Epithelial cell of proximal tubule (primary cell): ENCODE measurements around the gene ZSCAN5C. TPM values are rescaled to one million over a fixed set of nuclear protein-coding genes. Genes with fewer than 3 reads are reported as not detected.

Experiments
- DNase-seq: peaks from one replicate; pipeline ENCODE4 v3.0.0-alpha.2; 2011; ENCODE audit warnings: low read depth
- H3K4me3 ChIP-seq: 2 replicates; pipeline ENCODE4 v1.5.1; 2011; ENCODE audit warnings: low read depth, mild to moderate bottlenecking, low read length
- total RNA-seq: library from RNA; depleted of rRNA; stranded (reverse); fragments of >200 nt; gene quantifications from 2 replicates; pipeline ENCODE4 v1.2.3, GENCODE V29; 2015
- TF ChIP-seq, protein P1 (sequence below): conservative IDR thresholded peaks from 2 replicates; pipeline ENCODE4 v1.5.1; 2012; ENCODE audit warnings: low read depth, mild to moderate bottlenecking, low read length

ZSCAN5C gene
- total RNA-seq, 1 donor from 2014 or later, result not detected

GRCh38 chr19:56252699-56253422, 50.8 kb downstream of the ZSCAN5C start:
- H3K4me3 ChIP-seq, result no peak overlapping the region
- DNase-seq, result peak; percentile 2
- TF ChIP-seq, protein P1, sequence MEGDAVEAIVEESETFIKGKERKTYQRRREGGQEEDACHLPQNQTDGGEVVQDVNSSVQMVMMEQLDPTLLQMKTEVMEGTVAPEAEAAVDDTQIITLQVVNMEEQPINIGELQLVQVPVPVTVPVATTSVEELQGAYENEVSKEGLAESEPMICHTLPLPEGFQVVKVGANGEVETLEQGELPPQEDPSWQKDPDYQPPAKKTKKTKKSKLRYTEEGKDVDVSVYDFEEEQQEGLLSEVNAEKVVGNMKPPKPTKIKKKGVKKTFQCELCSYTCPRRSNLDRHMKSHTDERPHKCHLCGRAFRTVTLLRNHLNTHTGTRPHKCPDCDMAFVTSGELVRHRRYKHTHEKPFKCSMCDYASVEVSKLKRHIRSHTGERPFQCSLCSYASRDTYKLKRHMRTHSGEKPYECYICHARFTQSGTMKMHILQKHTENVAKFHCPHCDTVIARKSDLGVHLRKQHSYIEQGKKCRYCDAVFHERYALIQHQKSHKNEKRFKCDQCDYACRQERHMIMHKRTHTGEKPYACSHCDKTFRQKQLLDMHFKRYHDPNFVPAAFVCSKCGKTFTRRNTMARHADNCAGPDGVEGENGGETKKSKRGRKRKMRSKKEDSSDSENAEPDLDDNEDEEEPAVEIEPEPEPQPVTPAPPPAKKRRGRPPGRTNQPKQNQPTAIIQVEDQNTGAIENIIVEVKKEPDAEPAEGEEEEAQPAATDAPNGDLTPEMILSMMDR, result peak; percentile 90

- TF ChIP-seq, protein P1, result peak; percentile 51
- DNase-seq, result peak; percentile 18
Measured at GRCh38 chr19:56253737-56254136, 51.7 kb downstream of the ZSCAN5C start.

DNA sequence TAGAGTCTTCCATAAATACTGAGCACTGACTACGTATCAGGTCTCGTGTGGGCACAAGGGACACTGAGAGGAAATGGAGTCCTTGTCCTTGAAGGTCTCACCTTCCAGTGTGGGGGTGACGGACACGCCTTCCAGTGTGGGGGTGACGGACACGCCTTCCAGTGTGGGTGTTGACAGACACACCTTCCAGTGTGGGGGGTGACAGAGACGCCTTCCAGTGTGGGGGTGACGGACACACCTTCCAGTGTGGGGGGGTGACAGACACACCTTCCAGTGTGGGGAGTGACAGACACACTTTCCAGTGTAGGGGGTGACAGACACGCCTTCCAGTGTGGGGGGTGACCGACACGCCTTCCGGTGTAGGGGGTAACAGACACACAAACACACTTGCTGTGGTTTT, 56.2 kb downstream of the ZSCAN5C start:
- H3K4me3 ChIP-seq, result no peak overlapping the region
- TF ChIP-seq, protein P1, result no peak
- DNase-seq, result no peak

More at GRCh38 chr19:56253737-56254136, 51.7 kb downstream of the ZSCAN5C start:
- no peak overlapping the region for H3K4me3 ChIP-seq

Other genes starting within 250 kb of the ZSCAN5C start
- not detected in 2 replicates for gene NLRP5, start 215.5 kb upstream of the ZSCAN5C start, total RNA-seq
- 19.6 and 23.4 TPM in 2 replicates for gene ZNF787, start 81.0 kb upstream of the ZSCAN5C start, total RNA-seq
- gene ZNF444, start 61.0 kb upstream of the ZSCAN5C start, total RNA-seq, result 32.5 and 40.2 TPM in 2 replicates
- gene GALP, start 26.3 kb upstream of the ZSCAN5C start, total RNA-seq, result not detected in 2 replicates
- gene ZSCAN5B, start 4.5 kb upstream of the ZSCAN5C start, total RNA-seq, result not detected in 2 replicates
- not detected in 2 replicates for gene EDDM13, start 70.5 kb downstream of the ZSCAN5C start, total RNA-seq
- 1.4 and 5.4 TPM in 2 replicates for gene ZSCAN5A, start 112.6 kb downstream of the ZSCAN5C start, total RNA-seq
- 1.6 and 2.5 TPM in 2 replicates for gene ZNF582, start 191.3 kb downstream of the ZSCAN5C start, total RNA-seq
- gene ZNF583, start 202.1 kb downstream of the ZSCAN5C start, total RNA-seq, result 0.75 and 2.7 TPM in 2 replicates